Right lobe of liver (tissue), 6 donors: ENCODE measurements around the gene RARS2. TPM values are rescaled to one million over a fixed set of nuclear protein-coding genes. Genes with fewer than 3 reads are reported as not detected.

Experiments
- ATAC-seq, 4 donors: fragments of 200-7000 bp; cut with Tn5 transposase; one replicate each; pipeline ENCODE4 v1.9.1; 2020; ENCODE audit warnings: mild to moderate bottlenecking in 4 of 4, moderate library complexity in 4 of 4
- DNase-seq, 3 donors: peaks; one replicate each; pipeline ENCODE4 v3.0.0-alpha.2; 2020
- H3K27ac ChIP-seq, 3 donors: fragments of 200-600 bp; one replicate each; pipeline ENCODE4 v1.8.0; 2022
- H3K27me3 ChIP-seq, 2 donors: fragments of 200-600 bp; one replicate each; pipeline ENCODE4 v1.8.0; 2022
- H3K36me3 ChIP-seq, 4 donors: fragments of 200-600 bp; sonication (generic) in 1 of 4; one replicate each; pipeline versions ENCODE4 v1.5.1 to v1.8.0; 2017 to 2022; ENCODE audit warnings: control low read depth in 1 of 4
- H3K4me1 ChIP-seq, 4 donors: fragments of 200-600 bp; sonication (generic) in 1 of 4; one replicate each; pipeline versions ENCODE4 v1.5.1 to v1.8.0; 2017 to 2022; ENCODE audit warnings: control low read depth in 1 of 4
- H3K4me3 ChIP-seq, 3 donors: fragments of 200-600 bp; one replicate each; pipeline ENCODE4 v1.8.0; 2022
- H3K9me3 ChIP-seq, 4 donors: fragments of 200-600 bp; sonication (generic) in 1 of 4; one replicate each; pipeline versions ENCODE4 v1.5.1 to v1.8.0; 2017 to 2022; ENCODE audit warnings: control low read depth in 1 of 4
- POLR2A ChIP-seq: fragments of 450-650 bp; IDR thresholded peaks from one replicate; pipeline ENCODE4 v1.6.1; 2017; ENCODE audit warnings: antibody characterized with exemption, mild to moderate bottlenecking
- WGBS: methylation state at CpG from one replicate; pipeline ENCODE4 v1.1.6; 2018; ENCODE audit warnings: low coverage, low lambda C conversion rate; ENCODE audit not compliant: insufficient coverage; ENCODE audit errors: missing lambda C conversion rate; 5-methylcytosine and 5-hydroxymethylcytosine counted together
- intact Hi-C, 2 donors: fragments of 100-400 bp; cut with DNase I; formaldehyde crosslinking; loops; one replicate each; pipeline versions ENCODE4 v1.11.2 to v1.14.1; 2022
- long read RNA-seq: library from polyadenylated mRNA; unstranded; transcript quantifications from one replicate; pipeline ENCODE4 v2.0.0, GENCODE V29; 2019
- total RNA-seq, 6 experiments: library from RNA; depleted of rRNA in 2 of 6; stranded (reverse); fragments of >200 nt in 2 of 6; fragmentation: NEBNext Ultra II Directional in 3 of 6; extraction: Animal tissue kit (Norgen Biotek cat#: 25700) in 3 of 6; gene quantifications; one replicate each; pipeline versions ENCODE4 v1.1.0 to v1.2.4, GENCODE V29; 2016 to 2023
- TF ChIP-seq, protein P1 (sequence below), 4 donors: fragments of 200-600 bp in 3 of 4; fragments of 450-650 bp in 1 of 4; IDR thresholded peaks; one replicate each; pipeline versions ENCODE4 v1.5.1 to v1.8.0; 2016 to 2022; ENCODE audit warnings: antibody characterized with exemption in 4 of 4, mild to moderate bottlenecking in 2 of 4
- donor health status: DM: no; HTN: yes; CAD: no.
- donor health status: DM: no; HTN: no; CAD: no.
- donor health status: DM: no; HTN: no; CAD: no.
- donor health status: DM: no; HTN: yes; CAD: no.
- donor health status: DM: no; HTN: yes; CAD: no.

RARS2 gene, protein sequence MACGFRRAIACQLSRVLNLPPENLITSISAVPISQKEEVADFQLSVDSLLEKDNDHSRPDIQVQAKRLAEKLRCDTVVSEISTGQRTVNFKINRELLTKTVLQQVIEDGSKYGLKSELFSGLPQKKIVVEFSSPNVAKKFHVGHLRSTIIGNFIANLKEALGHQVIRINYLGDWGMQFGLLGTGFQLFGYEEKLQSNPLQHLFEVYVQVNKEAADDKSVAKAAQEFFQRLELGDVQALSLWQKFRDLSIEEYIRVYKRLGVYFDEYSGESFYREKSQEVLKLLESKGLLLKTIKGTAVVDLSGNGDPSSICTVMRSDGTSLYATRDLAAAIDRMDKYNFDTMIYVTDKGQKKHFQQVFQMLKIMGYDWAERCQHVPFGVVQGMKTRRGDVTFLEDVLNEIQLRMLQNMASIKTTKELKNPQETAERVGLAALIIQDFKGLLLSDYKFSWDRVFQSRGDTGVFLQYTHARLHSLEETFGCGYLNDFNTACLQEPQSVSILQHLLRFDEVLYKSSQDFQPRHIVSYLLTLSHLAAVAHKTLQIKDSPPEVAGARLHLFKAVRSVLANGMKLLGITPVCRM
- total RNA-seq: 10 to 100 TPM; 13.5 to 19.3 (median 14.6) TPM
- long read RNA-seq, partial matches to known transcripts: 3 of 8 reads
- long read RNA-seq, other reads (novel, unspliced or antisense): 2 of 8 reads

DNA sequence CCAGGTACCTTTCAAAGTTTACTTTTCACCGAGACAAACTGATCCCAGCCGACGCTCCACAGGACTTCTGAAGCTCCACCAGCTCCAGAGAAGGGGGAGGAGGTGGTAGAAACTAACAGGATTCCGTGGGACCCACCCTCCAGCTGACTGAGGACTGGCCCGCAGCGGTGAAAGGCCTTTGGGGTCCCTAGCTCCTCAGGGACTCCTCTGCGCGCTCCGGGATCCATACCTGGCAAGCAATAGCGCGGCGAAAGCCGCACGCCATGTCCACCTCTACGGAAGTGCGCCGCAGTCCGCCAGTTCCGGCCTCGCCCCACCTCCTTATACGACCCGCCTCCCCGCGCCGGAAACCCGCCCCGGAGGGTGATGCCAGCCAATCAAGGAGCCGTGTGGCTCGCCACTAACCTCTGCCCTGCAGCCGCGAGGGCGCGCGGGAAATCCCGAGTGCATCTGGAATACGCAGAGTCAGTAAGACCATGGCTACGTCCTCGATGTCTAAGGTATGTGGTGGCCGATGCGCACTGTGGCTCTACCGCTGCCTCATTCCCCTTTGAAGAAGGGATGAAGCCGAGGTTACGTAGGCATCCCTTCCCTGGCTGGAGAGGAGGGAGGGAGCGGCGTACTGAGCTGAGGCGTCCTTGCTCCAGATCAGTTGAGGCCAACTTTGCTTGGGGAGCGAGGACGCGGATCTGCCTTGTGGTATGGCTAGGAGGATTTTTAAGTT lies at the start of gene RARS2, which contains the start of gene ORC3:
TSS of gene RARS2 (minus strand) at position 295 of the 724 bp plus-strand sequence. CDS start at position 265, 30 bp downstream.
TSS of gene ORC3 (plus strand) at position 443 of the 724 bp plus-strand sequence. CDS start at position 477, 34 bp downstream.
- WGBS: 1% methylated on average over 18 of the region's 49 CpGs
- Histone ChIP-seq H3K4me3 (peak within 1 kb of the TSS; percentile 70 to 98 (median 88)), H3K36me3 (peaks cover 0 to 5% (median 0%) of the 10 kb centered on the region in 4 donors), H3K4me1 (peaks cover 0 to 26% (median 5%) of the 10 kb centered on the region in 4 donors), H3K9me3 (no peaks in the 10 kb centered on the region), H3K27me3 (no peaks in the 10 kb centered on the region), H3K27ac (peak within 1 kb of the TSS; percentile 67 to 71 (median 70))
- intact Hi-C loops: no loop called here
- DNase-seq (peak; percentile 98 to 99 (median 98)), ATAC-seq (peak; percentile 100)
- TF ChIP-seq, protein P1, sequence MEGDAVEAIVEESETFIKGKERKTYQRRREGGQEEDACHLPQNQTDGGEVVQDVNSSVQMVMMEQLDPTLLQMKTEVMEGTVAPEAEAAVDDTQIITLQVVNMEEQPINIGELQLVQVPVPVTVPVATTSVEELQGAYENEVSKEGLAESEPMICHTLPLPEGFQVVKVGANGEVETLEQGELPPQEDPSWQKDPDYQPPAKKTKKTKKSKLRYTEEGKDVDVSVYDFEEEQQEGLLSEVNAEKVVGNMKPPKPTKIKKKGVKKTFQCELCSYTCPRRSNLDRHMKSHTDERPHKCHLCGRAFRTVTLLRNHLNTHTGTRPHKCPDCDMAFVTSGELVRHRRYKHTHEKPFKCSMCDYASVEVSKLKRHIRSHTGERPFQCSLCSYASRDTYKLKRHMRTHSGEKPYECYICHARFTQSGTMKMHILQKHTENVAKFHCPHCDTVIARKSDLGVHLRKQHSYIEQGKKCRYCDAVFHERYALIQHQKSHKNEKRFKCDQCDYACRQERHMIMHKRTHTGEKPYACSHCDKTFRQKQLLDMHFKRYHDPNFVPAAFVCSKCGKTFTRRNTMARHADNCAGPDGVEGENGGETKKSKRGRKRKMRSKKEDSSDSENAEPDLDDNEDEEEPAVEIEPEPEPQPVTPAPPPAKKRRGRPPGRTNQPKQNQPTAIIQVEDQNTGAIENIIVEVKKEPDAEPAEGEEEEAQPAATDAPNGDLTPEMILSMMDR (IDR thresholded peaks at IDR 0.05): peak in 1 of 4 donors; percentile 19
- TF ChIP-seq POLR2A: peak; percentile 88

DNA sequence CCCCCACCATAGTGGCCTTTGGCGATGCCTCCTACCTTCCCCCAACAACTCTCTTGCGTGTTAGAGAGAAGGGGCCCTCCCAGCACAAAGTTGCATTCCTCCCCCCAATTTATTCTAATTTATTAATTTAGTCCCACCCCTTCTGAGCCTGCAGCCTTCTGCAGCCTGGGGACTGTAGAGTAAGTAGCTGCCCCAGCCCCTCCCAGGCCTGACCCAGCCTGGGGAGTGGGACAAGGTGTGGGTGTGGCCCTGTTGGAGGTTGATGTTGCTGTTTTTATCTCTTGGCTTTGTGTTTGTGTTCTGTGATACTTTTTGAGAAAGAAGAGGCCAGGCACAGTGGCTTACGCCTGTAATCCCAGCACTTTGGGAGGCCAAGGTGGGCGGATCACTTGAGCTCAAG lies 49.6 kb upstream of the RARS2 start:
- intact Hi-C loops: no loop called here
- no peak for DNase-seq
- H3K27me3 ChIP-seq: no peaks in the 10 kb centered on the region
- no peak overlapping the region for H3K4me3 ChIP-seq
- no peaks in the 10 kb centered on the region for H3K36me3 ChIP-seq
- no peaks in the 10 kb centered on the region for H3K9me3 ChIP-seq
- H3K27ac ChIP-seq: no peak overlapping the region
- no peaks in the 10 kb centered on the region for H3K4me1 ChIP-seq
- no peak for TF ChIP-seq POLR2A
- TF ChIP-seq, protein P1 (IDR thresholded peaks at IDR 0.05): no peak
- ATAC-seq: no peak
- WGBS: 100% methylated on average over 2 of the region's 4 CpGs

DNA sequence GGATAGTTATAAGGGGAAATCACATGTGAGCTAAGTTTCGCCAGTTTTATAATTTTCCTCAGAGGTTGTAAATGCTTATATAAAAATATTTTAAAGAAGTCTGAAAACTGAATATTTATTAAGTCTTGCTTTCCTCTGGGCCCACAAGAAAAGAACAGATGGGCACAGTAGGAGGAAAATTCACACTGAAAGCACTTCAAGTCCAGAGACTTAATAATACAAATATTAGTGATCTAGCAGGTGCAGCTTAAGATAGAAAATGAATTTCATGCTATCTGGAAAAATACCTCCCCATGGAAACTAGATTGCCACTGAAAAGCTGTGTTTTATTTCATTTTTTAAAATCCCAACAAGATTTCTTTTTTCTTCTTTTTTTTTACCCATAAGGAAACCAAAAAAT lies 47.3 kb upstream of the RARS2 start:
- no peaks in the 10 kb centered on the region for H3K36me3 ChIP-seq
- DNase-seq: no peak
- no peaks in the 10 kb centered on the region for H3K4me1 ChIP-seq
- no peaks in the 10 kb centered on the region for H3K27me3 ChIP-seq
- no peak for TF ChIP-seq POLR2A
- TF ChIP-seq, protein P1 (IDR thresholded peaks at IDR 0.05): no peak
- 100% methylated on average over 1 of the region's 1 CpG for WGBS
- no peak overlapping the region for H3K27ac ChIP-seq
- intact Hi-C loops: no loop called here
- no peak for ATAC-seq
- no peak overlapping the region for H3K4me3 ChIP-seq
- no peaks in the 10 kb centered on the region for H3K9me3 ChIP-seq

DNA sequence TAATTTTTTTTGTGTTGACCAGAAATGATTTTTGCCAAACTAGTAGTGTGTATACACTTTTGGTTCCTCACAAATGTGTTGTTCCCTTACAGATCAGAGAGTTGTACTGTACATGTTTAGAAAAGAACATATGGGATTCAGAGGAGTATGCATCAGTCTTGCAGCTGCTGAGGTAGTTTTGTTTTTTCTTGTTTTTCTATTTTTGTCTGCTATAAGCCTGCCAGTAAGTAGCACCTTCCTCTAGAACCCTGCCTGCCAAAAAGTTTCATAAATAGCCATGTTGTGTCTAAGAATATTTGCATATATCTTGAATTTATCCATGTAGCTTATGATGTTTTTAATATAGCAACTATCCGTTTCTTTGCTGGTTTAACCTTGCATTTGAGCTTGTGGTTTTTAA lies 46.5 kb upstream of the RARS2 start:
- no peak overlapping the region for H3K27ac ChIP-seq
- no peaks in the 10 kb centered on the region for H3K36me3 ChIP-seq
- no peak for DNase-seq
- no peak overlapping the region for H3K4me3 ChIP-seq
- no peak for ATAC-seq
- no peaks in the 10 kb centered on the region for H3K4me1 ChIP-seq
- no peak for TF ChIP-seq POLR2A
- TF ChIP-seq, protein P1 (IDR thresholded peaks at IDR 0.05): no peak
- intact Hi-C loops: no loop called here
- 93% methylated on average over 1 of the region's 1 CpG for WGBS
- no peaks in the 10 kb centered on the region for H3K9me3 ChIP-seq
- no peaks in the 10 kb centered on the region for H3K27me3 ChIP-seq
